Activated CD4-positive, alpha-beta T cell treated with anti-CD3 and anti-CD28 coated beads for 1 hour (primary cell): ENCODE measurements around the gene IFT122.
A peak's percentile ranks its signal among the peaks of the same experiment; 100 is the strongest.

ENCODE experiments used
- DNase-seq: peaks from one replicate; pipeline ENCODE4 v3.0.0-alpha.2; 2020

IFT122 gene

DNA sequence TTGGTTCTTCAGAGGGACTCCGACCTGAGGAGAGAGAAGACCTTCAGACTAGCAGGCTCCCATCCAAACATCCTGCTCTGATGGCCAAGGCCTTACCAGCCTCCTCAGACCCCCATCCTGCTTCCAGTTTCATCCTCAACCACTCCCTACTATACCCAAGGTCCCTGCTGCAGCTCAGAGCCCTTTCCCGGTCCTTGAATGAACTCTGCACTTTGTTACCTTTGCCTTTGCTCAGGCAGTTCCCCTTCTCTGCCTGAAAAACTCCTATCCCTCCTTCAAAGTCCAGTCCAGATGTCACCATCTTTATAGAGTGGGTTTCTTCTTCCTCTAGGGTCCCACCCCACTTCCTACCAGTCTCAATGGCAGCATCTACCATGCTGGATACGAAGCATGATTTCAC, 24.6 kb upstream of the IFT122 start:
- DNase-seq: no peak

DNA sequence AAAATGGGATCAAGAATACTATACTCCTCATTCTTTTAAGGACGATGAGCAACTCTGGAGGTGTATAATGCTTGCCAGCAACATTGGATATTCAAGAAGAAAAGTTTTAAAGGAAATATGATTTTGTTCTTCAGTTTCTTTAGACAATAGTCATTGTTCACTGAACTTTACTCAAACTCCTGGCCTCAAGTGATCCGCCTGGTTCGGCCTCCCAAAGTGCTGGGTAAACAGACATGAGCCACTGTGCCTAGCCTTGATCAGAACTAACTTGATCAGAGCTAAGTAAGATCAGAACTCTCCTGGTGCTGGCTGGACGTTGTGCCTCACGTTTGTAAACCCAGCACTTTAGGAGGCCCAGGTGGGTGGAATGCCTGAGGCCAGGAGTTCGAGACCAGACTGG, 24.2 kb upstream of the IFT122 start:
- no peak for DNase-seq

DNA sequence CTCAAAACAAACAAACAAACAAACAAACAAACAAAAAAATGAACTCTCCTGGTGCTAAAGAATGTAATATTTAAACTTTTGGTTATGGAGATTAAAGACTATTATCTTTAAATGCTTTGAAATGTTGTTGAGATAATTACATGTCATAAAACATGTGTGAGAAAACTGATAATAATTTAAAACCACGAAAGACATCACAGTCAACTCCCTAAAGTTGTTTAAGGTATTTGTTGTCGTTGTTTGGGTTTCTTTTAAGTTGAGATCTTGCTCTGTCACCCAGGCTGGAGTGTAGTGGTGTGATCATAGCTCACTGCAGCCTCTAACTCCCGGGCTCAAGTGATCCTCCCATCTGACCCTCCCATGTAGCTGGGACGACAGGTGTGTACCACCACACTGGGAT, 23.6 kb upstream of the IFT122 start:
- no peak for DNase-seq

DNA sequence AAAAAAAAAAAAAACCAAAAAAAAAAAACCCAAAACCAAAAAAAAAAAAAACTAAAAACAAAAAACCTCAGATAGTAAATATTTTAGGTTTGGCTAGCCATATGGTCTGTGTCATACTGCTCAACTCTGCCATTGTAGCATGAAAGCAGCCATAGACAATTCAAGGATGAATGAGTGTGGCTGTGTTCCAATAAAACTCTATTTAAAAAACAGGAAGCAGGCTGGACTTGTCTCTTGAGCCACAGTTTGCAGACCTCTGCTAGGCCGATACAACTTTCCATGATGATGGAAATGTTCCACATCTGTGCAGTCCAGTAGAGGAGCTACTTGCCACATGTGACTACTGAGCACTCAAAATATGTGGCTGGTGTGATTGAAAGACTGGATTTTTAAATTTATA, 22.7 kb upstream of the IFT122 start:
- DNase-seq: no peak

DNA sequence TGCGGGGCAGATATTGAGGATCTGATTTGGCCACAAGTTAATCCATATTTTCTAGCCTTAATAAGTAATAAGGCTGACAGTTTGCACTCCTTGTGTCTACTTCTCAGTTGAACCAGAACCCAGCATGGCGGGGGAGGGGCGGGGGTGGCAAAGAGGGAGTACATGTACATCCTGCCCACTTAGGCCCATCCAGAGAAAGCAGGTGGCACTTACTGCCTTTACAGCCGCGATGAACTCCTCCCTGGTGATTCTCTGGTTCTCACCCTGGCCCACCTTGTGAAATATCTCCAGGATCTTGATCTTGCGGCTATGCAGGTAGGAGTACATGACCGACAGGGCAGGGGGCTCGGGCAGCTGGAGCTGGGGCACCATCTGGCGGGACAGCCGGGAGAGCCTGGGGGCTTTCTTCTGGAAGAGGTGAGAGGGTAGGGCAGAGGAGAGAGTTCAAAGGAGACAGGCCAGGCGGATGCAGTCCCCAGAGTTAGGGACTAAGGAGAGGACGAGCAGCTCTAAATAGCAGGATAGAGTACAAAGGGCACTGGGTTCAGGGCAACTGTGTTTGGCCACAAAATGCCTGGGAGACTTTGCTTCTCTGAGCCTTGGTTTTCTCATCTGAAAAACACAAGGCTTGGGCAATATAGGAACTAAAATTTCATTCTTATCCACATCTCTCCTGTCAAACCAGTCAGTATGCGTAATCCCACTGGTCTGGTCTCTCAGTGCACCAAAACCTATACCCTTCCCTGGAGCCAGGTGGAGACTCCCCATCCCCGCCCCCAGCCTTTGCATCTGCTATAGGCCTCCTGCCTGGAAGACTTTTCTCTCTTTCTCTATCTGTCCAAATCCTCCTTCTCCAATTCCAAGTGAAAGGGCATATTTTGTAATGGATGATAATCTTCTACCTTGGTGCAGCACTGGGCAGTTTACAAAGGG, 21.7 kb upstream of the IFT122 start:
- DNase-seq: no peak

DNA sequence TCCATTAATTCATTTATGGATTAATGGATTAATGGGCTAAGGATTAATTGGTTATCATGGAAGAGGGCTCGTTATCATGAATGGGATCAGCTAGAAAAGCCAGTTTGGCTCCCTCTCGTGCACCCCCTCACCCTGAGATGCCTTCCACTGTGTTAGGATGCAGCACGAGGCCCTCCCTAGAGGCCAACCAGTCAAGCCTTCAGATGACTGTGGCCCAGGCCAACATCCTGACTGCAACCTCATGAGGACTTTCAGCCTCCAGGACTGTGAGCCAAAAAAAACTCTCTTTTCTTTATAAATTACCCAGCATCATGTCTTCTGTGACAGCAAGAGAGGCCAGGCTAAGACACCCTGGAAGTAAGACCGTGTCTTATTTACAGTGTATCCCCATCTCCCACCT, 20.5 kb upstream of the IFT122 start:
- no peak for DNase-seq

DNA sequence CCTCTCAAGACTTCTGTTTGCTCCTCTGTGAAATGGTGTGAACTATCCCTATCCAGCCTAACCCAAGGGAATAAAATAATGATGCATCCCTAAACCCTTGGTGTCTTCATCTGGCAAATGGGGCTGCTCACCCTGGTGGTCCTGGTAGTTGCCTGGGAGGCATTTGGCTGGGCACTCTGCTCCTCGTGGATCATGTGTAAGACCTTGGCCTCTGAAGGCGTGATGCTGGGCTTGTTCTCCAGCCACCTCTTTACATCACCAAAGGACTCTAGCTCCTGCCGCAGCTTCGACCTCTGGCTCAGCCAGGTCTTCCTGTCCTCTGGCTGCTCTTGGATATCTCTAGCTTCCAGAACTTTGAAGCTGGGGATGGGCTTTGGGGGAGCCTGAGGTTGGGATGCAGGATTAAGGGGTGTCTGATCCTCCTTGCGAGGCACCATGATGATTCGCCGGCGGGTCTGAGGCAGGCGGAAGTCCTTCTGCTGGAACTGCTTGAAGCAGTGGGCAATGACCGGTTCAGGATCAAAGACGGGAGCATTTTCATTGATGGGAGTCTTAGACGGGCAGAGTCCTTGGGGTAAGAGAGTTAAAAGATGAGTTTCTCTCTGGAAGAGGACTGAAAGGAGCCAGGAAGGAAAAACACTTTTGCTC, 18.7 kb upstream of the IFT122 start:
- no peak for DNase-seq

DNA sequence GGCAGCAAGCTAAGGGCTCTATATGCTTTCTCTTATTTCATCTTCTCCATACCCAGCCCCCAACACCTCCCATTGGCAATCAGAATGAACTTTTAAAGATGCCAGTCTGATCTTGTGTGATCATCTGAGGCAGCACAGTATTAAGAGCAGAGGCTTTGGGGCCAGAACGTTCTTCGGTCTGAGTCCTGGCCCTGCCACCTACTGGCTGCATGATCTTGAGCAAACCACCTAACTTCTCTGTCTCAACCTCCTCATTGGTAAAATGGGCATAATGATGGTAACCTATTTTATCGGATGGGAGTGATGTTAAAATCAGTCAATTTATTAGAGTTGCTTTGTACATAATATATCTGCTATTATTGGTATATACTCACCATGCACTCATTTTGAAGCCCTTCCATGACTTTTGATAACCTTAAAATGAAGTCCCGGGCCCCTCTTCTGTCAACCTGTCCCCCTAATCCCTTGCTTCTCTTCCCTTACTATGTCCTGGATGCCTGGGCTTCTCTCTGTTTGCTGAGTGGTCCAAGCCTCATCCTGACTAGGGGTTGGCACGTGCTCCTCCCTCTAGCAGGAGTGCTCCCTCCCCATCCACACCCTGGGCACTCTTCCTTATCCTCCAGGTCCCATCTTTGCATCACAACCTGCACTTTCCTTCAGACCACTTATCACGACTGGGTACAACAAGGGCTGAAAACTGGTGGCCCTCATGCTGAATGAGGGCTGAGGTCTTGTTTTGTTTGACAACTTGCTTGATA, 17.9 kb upstream of the IFT122 start:
- no peak for DNase-seq

DNA sequence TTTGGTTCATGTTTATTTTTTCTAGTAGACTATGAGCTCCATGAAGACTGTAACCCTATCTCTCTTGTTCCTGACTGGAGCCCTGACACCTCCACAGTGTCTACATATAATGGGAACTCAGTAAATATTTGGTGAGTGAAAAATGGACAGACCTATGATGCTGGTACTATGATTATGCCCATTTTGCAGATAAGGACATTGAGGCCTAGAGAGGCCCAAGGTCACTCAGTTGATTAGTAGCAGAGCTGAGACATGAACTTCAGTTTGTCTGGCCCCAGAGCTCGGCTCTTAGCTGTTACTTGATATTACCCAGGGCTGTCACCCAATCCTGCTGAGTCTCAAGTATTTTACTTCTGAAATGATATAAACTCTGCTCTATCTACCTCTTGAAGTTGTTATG, 17.1 kb upstream of the IFT122 start:
- DNase-seq: no peak

DNA sequence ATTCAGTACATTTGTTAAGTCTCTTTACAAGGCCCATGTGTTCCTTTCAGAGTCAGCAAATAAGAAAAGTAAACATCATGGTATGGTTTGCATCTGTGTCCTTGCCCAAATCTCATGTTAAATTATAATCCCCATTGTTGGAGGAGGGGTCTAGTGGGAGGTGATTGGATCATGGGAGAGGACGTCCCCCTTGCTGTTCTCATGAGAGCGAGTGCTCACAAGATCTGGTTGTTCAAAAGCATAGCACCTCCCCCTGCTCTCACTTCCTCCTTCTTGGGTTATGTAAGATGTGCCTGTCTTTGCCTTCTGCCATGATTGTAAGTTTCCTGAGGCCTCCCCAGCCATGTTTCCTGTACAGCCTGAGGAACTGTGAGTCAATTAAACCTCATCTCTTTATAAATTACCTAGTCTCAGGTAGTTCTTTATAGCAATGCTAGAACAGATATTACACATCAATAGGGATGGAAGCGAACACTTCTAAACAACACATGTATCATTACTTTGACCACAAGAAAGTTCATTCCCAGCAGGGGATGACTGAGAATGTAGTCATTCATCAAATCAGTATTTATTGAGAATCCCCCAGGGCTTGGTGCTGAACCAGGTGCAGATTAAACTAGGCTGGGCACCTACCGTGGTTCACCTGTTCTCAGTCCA, 15.7 kb upstream of the IFT122 start:
- no peak for DNase-seq

DNA sequence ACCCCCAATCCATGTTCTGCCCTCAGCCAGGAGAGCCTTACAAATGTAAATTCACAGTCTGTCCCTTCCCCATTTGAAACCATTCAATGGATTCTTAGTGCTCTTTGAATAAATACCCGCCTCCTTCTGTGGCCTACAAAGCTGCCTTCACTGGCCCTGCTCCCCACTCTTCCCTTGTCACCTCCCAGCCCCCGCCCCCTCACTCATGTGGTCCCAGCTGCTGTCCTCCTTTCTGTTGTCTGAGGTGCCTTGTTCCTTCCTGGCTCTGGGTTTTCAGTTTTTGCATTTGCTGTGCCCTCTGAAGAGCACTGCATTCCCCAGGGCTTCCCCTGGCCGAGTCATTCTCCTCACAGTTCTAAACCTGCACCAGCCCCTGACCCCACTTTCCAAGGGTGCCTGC, 14.8 kb upstream of the IFT122 start:
- no peak for DNase-seq

DNA sequence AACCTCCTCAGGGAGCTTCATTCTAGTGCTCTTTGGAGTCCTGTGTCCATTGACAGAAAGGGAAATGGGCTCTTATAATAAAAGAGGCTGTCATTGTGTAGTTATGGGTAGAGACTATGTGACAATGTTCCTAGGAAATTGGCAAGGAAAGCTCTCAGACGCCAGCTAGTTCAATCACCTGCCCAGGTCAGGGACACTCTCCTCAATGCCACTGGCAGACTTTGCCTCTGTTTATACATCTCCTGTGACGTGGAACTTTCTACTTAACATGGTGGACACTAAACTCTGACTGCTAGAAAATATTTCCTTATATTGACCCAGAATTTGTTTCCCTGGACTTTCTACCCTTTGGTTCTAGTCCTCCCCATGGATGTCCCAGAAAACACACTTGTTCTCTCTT, 14.4 kb upstream of the IFT122 start:
- DNase-seq: no peak

DNA sequence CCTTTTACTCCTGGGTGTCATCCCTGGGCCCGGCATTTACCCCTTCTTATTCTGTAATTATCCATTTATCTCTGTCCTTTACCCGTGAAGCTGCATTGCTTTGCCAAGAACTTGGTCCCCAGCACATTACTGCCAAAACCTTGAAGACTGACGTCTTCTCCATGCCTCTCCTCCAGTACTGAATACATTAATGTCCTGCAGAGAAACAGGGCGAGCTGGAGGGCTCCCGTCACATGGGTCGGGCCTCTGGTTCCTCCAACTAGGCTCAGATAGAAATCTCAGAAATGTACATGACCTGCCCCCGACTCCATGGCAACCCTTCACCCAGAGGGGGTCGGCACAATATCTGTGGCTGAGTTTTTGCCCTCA, 12.0 kb upstream of the IFT122 start:
- DNase-seq: no peak

DNA sequence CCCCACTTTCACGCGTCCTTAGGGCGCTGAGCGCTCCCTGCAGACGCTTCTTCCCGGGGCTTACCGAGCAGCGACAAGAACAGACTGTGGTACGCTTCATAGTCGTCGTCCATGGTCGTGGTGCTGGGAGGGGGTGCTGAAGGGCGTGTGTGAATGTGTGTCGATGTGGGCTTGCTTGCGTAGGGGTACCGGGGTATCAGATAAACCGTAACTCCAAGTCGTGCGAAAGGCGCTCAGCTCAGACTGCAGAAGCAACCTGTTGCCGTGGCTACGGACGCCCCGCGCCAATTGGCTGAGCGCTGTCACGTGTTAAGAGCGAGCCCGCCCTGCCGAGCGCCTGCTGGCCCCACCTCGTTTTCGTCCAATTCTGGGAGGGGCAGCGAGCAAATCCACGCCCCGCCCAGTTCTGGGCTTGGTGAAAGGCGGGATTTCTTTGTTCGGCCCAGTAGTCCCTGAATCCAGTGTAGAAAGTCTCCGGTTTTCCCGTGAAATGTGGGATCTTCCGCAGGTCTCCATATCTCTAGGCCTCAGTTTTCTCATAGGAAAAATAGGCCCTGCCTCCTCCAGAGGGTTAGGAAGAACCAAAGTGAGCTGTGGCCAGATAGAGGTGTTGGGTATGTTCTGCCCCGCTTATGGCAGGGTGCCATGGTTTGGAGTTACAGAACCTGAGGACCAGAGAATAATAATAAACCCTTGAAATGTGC, 11.5 kb upstream of the IFT122 start, which contains the start of gene EFCAB12:
Gene EFCAB12 (minus strand): TSS at position 261 of the 704 bp plus-strand sequence. CDS start 148 bp downstream, at position 113.
- DNase-seq: peak; percentile 83

DNA sequence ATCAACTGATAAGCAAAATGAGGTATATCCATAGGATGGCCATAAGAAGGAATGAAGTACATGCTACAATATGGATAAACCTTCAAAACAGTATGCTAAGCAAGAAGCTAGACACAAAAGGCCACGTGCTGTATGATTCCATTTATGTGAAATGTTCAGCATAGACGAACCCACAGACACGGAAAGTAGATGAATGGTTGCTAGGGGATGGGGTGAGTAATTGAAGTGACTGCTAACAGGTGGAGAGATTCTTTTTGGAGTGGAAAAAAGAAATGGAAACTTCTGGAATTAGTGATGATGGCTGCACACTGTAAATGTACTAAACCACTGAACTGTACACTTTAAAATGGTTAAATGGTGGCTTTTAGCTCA, 11.0 kb upstream of the IFT122 start:
- DNase-seq: no peak

DNA sequence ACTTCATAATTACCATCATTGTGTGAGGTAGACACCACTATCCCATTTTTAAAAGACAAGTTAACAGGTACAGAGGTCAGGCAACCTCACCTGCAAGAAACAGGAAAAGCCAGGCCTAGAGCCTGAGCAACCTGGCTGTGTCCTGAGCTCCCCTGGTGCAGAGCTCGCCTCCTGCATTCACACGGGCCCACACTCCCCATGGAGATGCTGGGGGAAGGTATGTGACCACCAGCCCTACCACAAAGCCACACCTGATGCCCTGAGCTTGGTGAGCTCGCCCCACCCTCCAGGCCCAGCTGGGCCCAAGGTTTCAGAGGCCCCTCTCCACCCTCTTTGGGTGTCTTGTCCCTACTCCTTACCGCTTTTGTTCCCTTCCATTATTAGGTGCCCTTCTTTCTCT, 10.4 kb upstream of the IFT122 start:
- DNase-seq: no peak

DNA sequence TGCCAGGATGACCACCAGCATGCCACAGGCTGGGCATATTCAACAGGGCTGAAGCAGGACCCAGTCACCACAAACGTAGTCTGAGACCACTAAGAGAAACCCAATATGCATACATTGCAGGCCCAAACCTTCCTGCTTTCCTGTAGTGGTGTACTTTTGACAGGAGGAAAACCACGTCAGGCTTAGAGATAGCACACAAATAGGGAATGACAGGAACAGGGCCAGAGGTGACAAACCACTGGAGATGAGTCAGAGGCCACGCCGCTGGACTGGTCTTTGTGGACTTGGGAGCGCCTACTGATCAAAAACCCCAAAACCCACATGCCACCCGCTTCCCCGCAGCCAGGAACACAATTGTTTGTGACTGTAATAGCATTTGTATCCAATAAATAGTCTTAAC, 8.0 kb upstream of the IFT122 start:
- no peak for DNase-seq

DNA sequence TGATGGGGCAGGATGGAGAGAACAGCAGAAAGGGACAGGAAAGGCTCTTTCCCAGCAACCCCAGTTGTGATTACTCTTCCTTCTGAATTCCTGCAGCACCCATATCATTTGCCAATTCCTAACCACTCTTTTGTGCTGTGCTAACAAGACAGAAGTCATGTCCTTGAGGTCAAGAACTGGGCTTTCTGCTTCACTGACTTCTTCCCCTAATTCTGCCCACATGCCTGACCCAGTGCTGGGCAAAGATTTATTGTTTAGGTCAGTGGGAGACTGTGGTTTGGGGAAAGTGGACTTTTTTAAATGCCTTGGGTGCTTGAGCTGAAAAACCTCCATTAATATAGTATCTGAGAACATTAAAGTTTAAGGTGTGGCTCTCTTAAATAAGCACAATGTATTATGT, 7.4 kb upstream of the IFT122 start:
- no peak for DNase-seq

DNA sequence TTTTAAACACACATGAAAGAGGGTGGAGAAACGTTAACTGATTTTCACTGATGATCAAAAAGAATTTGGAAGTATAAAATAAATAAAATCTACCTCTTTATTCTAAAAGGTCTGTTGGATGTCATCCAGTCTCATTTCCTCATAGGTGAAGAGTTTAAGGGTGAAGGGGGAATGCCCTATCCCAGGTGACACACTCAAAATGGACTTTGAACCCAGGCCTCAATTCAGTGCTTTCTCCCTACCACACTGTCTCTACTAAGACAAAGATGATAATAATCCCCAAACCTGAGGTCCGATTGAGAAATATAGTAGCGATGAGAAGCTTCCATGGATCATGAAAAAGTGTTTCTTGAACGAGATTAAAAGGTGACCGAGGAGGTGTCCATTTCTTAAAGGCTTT, 6.5 kb upstream of the IFT122 start:
- no peak for DNase-seq

DNA sequence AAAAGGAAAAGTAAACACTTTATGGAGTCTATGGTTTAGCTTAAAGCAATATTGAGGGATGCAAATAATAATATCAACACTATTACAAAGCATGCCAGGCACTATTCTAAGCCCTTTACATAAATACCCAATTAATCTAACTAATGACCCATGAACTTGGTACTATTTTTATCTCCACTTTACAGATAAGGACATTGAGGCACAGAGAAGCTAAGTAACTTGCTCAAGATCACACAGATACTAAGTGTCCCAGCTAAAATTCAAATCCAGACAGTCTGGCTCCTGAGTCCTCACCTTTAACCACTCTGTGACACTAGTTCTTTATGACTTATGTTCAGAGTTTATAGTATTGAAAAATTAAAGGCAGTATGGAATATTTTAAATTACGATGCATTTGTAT, 5.9 kb upstream of the IFT122 start:
- no peak for DNase-seq

DNA sequence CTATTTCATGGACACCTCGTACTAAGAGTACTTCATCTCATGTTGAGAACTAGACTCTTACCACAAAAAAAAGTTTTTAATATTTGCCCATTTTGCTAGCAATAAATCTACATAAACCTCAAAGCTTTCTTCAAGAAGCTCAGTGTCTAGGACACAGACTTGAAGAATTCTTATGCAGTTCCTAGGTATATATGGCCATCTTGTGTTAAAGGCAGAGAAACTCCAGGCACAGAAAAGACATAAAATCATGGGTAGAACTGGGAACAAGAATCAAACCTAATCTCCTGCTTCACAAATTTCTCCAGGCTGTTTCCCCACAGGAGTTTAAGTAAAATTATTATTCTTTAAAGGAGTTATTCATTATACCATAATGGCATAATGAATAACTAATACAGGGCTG, 4.7 kb upstream of the IFT122 start:
- no peak for DNase-seq

DNA sequence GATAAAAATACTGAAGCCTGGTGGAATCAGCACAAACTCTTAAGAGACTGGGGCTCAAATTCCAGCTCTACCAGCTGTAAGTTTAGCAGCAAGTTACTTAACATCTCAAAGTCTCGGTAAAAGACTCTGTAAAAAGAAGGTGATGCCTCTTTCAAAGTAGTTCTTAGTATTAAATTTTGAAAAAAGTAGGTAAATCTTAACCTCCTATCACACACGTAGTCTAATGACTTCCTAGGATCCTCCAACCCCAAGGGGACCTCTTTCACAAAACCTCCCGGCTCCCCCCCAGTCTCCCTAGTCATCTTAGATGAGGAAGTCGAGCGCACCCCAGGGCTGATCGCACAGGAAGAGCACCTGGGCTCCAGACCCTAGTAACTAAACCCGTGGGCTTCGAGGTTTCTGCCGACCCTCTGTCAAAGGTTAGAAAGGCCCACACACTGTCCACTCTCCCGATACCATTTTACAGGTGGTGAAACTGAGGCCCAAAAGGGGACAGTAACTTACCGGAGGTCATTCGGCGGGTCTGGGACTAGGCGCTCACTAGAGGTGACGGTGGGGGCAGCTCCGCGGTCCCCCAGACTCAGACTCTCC, 703 bp upstream of the IFT122 start:
- peak; percentile 11 for DNase-seq
